ENCODE results near the gene B4GALNT2.
A peak's percentile ranks its signal among the peaks of the same experiment; 100 is the strongest.

The B4GALNT2 gene

DNA sequence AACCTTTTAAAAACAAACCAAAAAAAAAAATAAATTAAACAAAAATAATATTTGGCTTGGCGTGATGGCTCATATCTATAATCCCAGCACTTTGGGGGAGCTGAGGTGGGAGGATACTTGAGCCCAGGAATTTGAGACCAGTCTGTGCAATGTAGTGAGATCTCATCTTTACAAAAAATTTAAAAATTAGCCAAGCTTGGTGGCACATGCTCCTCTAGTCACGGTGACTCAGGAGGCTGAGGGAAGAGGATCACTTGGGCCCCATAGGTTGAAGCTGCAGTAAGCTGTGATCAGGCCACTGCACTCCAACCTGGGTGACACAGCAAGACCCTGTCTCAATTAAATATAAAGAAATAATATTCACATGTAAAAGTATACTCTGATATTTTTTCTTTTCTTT, 65.6 kb downstream of the B4GALNT2 start:
- no peaks in the 10 kb centered on the region for H3K27me3 ChIP-seq (ENCODE audit: control insufficient read depth in 5 of 5, insufficient read depth in 4 of 5, low read length in 5 of 5)
- H3K36me3 ChIP-seq (ENCODE audit: control insufficient read depth in 5 of 5, insufficient read depth in 5 of 5, low read length in 5 of 5), result no peaks in the 10 kb centered on the region
- no peak overlapping the region for H3K4me3 ChIP-seq (ENCODE audit: low read depth in 1 of 5, low read length in 5 of 5)
- peaks cover 0 to 9% (median 9%) of the 10 kb centered on the region in 5 donors for H3K4me1 ChIP-seq (ENCODE audit: control insufficient read depth in 5 of 5, insufficient read depth in 5 of 5, low read length in 5 of 5)
- no peak overlapping the region for H3K27ac ChIP-seq (ENCODE audit: low read depth, low read length)
- H3K9me3 ChIP-seq (ENCODE audit: control insufficient read depth in 5 of 5, low read length in 5 of 5), result no peaks in the 10 kb centered on the region
- no peak overlapping the region for H3K9ac ChIP-seq (ENCODE audit: low read length in 5 of 5)

DNA sequence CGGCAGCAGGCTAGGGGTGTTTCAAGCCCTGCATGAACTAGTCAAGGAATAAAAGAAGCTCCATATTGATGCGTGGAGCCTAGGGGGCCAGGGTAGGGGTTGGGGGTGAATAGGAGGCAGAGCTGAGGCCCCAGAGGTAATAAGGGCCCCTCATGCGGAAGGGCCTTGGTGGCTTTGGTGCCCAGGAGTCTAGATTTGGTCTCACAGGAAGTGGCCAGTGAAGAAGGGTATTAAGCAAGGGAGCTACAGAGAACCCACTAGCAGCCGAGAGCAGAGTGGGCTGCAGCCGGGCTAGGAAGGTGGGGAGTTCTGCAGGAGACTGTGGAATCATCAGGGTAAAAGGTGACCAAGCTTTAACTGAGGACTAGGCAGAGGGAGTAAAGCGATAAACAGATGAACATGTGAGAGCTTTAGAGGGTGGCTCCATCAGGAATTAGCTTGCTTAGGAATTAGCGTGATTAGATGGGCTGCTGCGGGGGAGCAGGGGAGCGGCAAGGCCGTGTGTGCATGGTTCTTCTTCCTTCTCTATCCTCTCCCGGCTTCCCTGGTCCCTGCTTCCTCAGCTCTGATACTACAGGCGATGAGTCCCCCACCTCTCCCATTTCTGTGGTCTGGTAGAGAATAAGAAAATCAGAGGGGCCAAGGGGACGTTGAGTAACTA, 68.0 kb downstream of the B4GALNT2 start:
- Histone ChIP-seq H3K36me3 (ENCODE audit: control insufficient read depth in 5 of 5, insufficient read depth in 5 of 5, low read length in 5 of 5) (no peaks in the 10 kb centered on the region), H3K27me3 (ENCODE audit: control insufficient read depth in 5 of 5, insufficient read depth in 4 of 5, low read length in 5 of 5) (no peaks in the 10 kb centered on the region), H3K9me3 (ENCODE audit: control insufficient read depth in 5 of 5, low read length in 5 of 5) (no peaks in the 10 kb centered on the region), H3K9ac (ENCODE audit: low read length in 5 of 5) (no peak overlapping the region), H3K4me3 (ENCODE audit: low read depth in 1 of 5, low read length in 5 of 5) (no peak overlapping the region), H3K4me1 (ENCODE audit: control insufficient read depth in 5 of 5, insufficient read depth in 5 of 5, low read length in 5 of 5) (no peaks in the 10 kb centered on the region), H3K27ac (ENCODE audit: low read depth, low read length) (no peak overlapping the region)

DNA sequence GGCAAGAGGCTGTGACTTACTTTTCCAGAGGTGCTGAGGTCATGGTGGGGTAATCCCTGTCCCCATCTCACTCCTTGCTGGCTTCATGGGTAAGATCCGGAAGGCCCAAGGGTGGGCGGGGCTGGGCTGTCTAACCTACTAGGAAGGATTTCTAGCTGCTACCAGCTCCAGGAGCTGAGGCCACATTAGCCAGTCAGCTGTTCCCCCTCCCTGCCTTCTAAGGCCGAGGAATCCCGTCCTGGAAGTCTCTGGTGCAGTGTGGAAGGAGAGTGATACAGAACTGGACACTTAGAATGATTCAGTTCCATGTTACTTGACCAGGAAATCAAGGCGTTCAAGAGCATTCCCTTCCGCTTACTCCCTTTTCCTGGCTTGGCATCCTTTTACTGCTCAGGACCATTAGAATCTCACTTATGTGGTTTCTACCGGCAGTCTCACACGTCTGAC, 68.9 kb downstream of the B4GALNT2 start:
- H3K36me3 ChIP-seq (ENCODE audit: control insufficient read depth in 5 of 5, insufficient read depth in 5 of 5, low read length in 5 of 5), result no peaks in the 10 kb centered on the region
- no peak overlapping the region for H3K27ac ChIP-seq (ENCODE audit: low read depth, low read length)
- H3K4me3 ChIP-seq (ENCODE audit: low read depth in 1 of 5, low read length in 5 of 5), result no peak overlapping the region
- H3K9me3 ChIP-seq (ENCODE audit: control insufficient read depth in 5 of 5, low read length in 5 of 5), result no peaks in the 10 kb centered on the region
- peaks cover 0 to 2% (median 0%) of the 10 kb centered on the region in 5 donors for H3K27me3 ChIP-seq (ENCODE audit: control insufficient read depth in 5 of 5, insufficient read depth in 4 of 5, low read length in 5 of 5)
- H3K4me1 ChIP-seq (ENCODE audit: control insufficient read depth in 5 of 5, insufficient read depth in 5 of 5, low read length in 5 of 5), result no peaks in the 10 kb centered on the region
- H3K9ac ChIP-seq (ENCODE audit: low read length in 5 of 5), result no peak overlapping the region

DNA sequence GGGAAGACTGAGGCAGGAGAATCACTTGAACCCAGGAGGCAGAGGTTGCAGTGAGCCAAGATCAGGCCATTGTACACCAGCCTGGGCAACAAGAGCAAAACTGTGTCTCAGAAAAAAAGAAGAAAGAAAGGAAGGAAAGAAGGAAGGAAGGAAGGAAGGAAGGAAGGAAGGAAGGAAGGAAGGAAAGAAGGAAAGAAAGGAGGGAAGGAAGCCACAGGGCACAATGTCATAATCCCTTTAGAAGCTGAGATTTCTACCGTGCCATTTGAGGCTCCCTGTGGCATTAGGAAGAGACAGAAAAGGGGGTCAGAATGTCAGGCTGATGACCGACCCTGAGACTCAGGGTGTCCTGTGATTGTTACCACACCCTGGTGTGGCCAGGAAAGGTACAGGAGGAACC, 71.2 kb downstream of the B4GALNT2 start:
- H3K27me3 ChIP-seq (ENCODE audit: control insufficient read depth in 5 of 5, insufficient read depth in 4 of 5, low read length in 5 of 5), result peaks cover 0 to 2% (median 0%) of the 10 kb centered on the region in 5 donors
- H3K9me3 ChIP-seq (ENCODE audit: control insufficient read depth in 5 of 5, low read length in 5 of 5), result no peaks in the 10 kb centered on the region
- H3K4me3 ChIP-seq (ENCODE audit: low read depth in 1 of 5, low read length in 5 of 5), result no peak overlapping the region

DNA sequence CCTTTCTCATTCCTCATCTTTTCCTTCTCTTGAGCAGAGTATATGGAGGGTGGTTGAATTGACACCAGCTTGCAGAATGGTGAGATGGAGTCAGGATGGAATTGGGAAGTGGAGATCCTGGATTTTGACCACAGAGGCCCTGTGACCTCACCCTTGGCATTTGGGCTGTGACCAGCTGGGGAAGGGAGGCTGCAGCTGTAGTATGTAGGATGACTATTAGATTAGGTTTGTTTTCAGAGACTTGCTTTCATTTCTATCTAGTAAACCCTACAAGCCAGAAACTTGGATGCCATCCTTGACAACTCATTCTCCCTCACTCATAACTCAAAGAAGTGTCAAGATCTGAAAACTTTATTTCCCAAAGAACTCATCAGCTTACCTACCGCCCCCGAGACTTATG, 71.9 kb downstream of the B4GALNT2 start:
- H3K27me3 ChIP-seq (ENCODE audit: control insufficient read depth in 5 of 5, insufficient read depth in 4 of 5, low read length in 5 of 5), result peaks cover 0 to 5% (median 0%) of the 10 kb centered on the region in 5 donors
- H3K36me3 ChIP-seq (ENCODE audit: control insufficient read depth in 5 of 5, insufficient read depth in 5 of 5, low read length in 5 of 5), result no peaks in the 10 kb centered on the region
- H3K4me1 ChIP-seq (ENCODE audit: control insufficient read depth in 5 of 5, insufficient read depth in 5 of 5, low read length in 5 of 5), result peaks cover 0 to 9% (median 0%) of the 10 kb centered on the region in 5 donors
- no peaks in the 10 kb centered on the region for H3K9me3 ChIP-seq (ENCODE audit: control insufficient read depth in 5 of 5, low read length in 5 of 5)
- no peak overlapping the region for H3K4me3 ChIP-seq (ENCODE audit: low read depth in 1 of 5, low read length in 5 of 5)
- H3K9ac ChIP-seq (ENCODE audit: low read length in 5 of 5), result no peak overlapping the region
- H3K27ac ChIP-seq (ENCODE audit: low read depth, low read length), result no peak overlapping the region

More for the DNA sequence above, 71.2 kb downstream of the B4GALNT2 start:
- Histone ChIP-seq H3K36me3 (ENCODE audit: control insufficient read depth in 5 of 5, insufficient read depth in 5 of 5, low read length in 5 of 5) (no peaks in the 10 kb centered on the region), H3K9ac (ENCODE audit: low read length in 5 of 5) (no peak overlapping the region), H3K27ac (ENCODE audit: low read depth, low read length) (no peak overlapping the region), H3K4me1 (ENCODE audit: control insufficient read depth in 5 of 5, insufficient read depth in 5 of 5, low read length in 5 of 5) (peaks cover 0 to 6% (median 0%) of the 10 kb centered on the region in 5 donors)

DNA sequence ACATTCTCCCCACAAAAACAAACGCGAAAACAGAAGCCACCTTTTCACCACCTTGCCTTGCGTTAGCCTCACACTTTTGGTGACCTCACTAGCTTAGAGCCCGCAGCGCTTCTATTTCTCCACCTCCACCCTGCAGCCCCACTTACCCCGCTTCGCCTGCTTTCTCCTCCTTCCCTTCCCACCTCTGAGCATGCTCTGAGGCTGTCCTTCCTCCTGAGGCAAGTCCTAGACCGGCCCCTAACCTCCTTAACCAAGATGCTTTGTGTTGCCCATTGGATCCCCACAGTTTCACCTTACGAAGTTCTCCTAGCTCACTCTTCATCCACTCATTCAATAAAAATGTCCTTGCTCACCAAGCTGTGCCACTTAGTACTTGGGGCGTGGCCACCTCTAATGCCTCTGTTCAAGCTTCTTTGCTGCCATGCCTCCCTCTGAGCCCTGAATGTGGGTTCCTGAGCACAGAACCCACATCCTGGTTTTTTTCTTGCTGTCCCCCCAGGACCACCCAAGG, 76.5 kb downstream of the B4GALNT2 start:
- Histone ChIP-seq H3K4me1 (ENCODE audit: control insufficient read depth in 5 of 5, insufficient read depth in 5 of 5, low read length in 5 of 5) (peaks cover 0 to 38% (median 8%) of the 10 kb centered on the region in 5 donors), H3K27ac (ENCODE audit: low read depth, low read length) (no peak overlapping the region), H3K36me3 (ENCODE audit: control insufficient read depth in 5 of 5, insufficient read depth in 5 of 5, low read length in 5 of 5) (no peaks in the 10 kb centered on the region), H3K4me3 (ENCODE audit: low read depth in 1 of 5, low read length in 5 of 5) (no peak overlapping the region), H3K9me3 (ENCODE audit: control insufficient read depth in 5 of 5, low read length in 5 of 5) (no peaks in the 10 kb centered on the region), H3K27me3 (ENCODE audit: control insufficient read depth in 5 of 5, insufficient read depth in 4 of 5, low read length in 5 of 5) (peaks cover 0 to 11% (median 6%) of the 10 kb centered on the region in 5 donors), H3K9ac (ENCODE audit: low read length in 5 of 5) (no peak overlapping the region)

DNA sequence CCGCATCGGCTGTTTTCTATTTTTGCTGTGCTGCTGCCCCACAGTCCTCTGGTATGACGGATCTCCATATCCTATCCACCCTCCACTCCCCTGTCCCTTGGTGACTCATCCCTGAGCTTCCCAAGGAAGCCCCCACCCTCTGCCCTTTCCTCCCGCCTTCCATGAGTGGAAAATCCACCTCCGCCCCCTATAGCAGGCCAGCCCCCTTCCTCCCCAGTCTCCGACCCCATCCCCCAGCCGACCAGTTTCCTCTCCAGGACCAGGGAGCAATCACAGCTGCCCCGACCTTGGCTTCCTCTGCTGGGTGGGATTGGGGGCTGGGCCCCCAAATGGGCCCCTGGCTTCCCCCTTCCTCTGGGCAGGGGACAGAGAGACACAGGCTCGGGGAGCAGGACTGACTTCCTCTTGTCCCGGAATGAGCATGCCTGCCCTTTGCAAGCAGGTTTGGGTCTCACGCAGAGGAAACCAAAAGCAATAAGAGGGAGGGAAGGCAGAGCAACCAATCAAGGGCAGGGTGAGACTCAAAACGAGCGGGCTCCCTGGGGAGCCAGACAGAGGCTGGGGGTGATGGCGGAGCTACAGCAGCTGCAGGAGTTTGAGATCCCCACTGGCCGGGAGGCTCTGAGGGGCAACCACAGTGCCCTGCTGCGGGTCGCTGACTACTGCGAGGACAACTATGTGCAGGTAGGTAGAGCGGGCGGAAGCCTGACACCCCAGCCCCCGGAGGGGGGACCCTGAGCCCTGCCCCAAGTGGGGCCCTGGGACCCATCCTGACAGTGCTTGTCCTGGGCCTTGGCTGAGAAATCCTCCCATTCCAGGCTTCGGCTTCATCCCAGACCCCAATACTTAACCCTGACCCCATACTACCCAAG, 77.8 kb downstream of the B4GALNT2 start, which contains the start of the genes ABI3 and GNGT2:
ABI3 (plus strand) TSS at position 550 of the 872 bp plus-strand sequence; CDS start at position 568, 18 bp downstream.
GNGT2 (minus strand) TSS at position 417 of the 872 bp plus-strand sequence. CDS start 3,152 bp downstream, outside the sequence.
- no peaks in the 10 kb centered on the region for H3K9me3 ChIP-seq (ENCODE audit: control insufficient read depth in 5 of 5, low read length in 5 of 5)
- peak within 1 kb of the TSS; percentile 37 to 64 (median 45) for H3K4me3 ChIP-seq (ENCODE audit: low read depth in 1 of 5, low read length in 5 of 5)

DNA sequence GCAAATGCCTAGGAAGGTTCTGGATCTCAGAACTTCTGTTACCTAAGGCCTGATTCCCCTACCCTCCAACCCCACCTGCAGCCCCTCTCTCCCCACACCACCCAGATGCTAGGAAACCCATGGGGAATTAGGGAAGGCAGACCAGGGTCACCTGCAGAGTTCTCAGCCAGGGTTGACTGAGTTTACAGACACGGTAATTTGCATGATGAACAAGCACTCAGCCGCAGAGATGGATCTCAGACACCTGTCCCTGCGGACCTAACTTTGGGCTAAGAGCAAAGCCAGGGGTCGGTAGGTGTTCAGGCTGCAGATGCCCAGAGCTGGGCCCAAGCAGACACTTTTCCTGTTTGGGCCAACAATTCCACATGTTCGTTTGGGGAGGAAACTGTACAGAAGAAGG, 80.8 kb downstream of the B4GALNT2 start:
- H3K27ac ChIP-seq (ENCODE audit: low read depth, low read length), result no peak overlapping the region
- no peak overlapping the region for H3K9ac ChIP-seq (ENCODE audit: low read length in 5 of 5)
- H3K4me1 ChIP-seq (ENCODE audit: control insufficient read depth in 5 of 5, insufficient read depth in 5 of 5, low read length in 5 of 5), result peaks cover 12 to 69% (median 32%) of the 10 kb centered on the region in 5 donors
- no peaks in the 10 kb centered on the region for H3K36me3 ChIP-seq (ENCODE audit: control insufficient read depth in 5 of 5, insufficient read depth in 5 of 5, low read length in 5 of 5)
- no peak overlapping the region for H3K4me3 ChIP-seq (ENCODE audit: low read depth in 1 of 5, low read length in 5 of 5)
- H3K27me3 ChIP-seq (ENCODE audit: control insufficient read depth in 5 of 5, insufficient read depth in 4 of 5, low read length in 5 of 5), result peaks cover 0 to 9% (median 6%) of the 10 kb centered on the region in 5 donors
- H3K9me3 ChIP-seq (ENCODE audit: control insufficient read depth in 5 of 5, low read length in 5 of 5), result no peaks in the 10 kb centered on the region

More for the DNA sequence above, 77.8 kb downstream of the B4GALNT2 start, which contains the start of the genes ABI3 and GNGT2:
- H3K4me1 ChIP-seq (ENCODE audit: control insufficient read depth in 5 of 5, insufficient read depth in 5 of 5, low read length in 5 of 5), result peaks cover 3 to 44% (median 10%) of the 10 kb centered on the region in 5 donors
- H3K27me3 ChIP-seq (ENCODE audit: control insufficient read depth in 5 of 5, insufficient read depth in 4 of 5, low read length in 5 of 5), result peaks cover 0 to 11% (median 6%) of the 10 kb centered on the region in 5 donors
- no peaks in the 10 kb centered on the region for H3K36me3 ChIP-seq (ENCODE audit: control insufficient read depth in 5 of 5, insufficient read depth in 5 of 5, low read length in 5 of 5)
- H3K27ac ChIP-seq (ENCODE audit: low read depth, low read length), result peak within 1 kb of the TSS; percentile 46
- H3K9ac ChIP-seq (ENCODE audit: low read length in 5 of 5), result peak within 1 kb of the TSS in 4 of 5 donors; percentile 11 to 76 (median 46)

DNA sequence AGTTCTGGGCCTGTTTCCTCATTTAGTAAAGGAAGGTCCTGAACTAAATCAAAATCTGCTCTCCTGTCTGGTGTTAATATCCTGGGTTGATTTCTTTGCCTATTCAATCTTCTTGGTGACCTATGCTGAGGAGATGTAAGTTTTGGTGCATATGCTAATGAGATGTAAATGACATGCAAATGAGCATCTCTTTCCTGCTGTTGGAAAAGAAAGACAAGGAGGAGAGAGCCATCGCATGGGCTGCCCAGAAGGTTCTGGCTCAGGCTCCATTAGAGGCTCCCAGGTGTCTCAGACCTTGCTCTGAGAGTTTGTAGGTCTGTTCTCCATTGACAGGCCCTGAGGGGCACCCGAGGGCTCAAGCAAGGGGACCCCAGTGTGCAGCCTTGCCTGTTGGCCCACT, 81.3 kb downstream of the B4GALNT2 start:
- Histone ChIP-seq H3K9ac (ENCODE audit: low read length in 5 of 5) (no peak overlapping the region), H3K27me3 (ENCODE audit: control insufficient read depth in 5 of 5, insufficient read depth in 4 of 5, low read length in 5 of 5) (peaks cover 0 to 10% (median 6%) of the 10 kb centered on the region in 5 donors), H3K27ac (ENCODE audit: low read depth, low read length) (no peak overlapping the region), H3K4me3 (ENCODE audit: low read depth in 1 of 5, low read length in 5 of 5) (no peak overlapping the region), H3K36me3 (ENCODE audit: control insufficient read depth in 5 of 5, insufficient read depth in 5 of 5, low read length in 5 of 5) (no peaks in the 10 kb centered on the region), H3K9me3 (ENCODE audit: control insufficient read depth in 5 of 5, low read length in 5 of 5) (no peaks in the 10 kb centered on the region), H3K4me1 (ENCODE audit: control insufficient read depth in 5 of 5, insufficient read depth in 5 of 5, low read length in 5 of 5) (peaks cover 12 to 69% (median 33%) of the 10 kb centered on the region in 5 donors)
